ENCODE data around the gene USO1.

USO1 gene

GRCh38 chr4:75724066-75724866, at the start of gene USO1:
USO1 (plus strand) TSS chr4:75724577; CDS start chr4:75724820, 243 bp downstream.
- peak; percentile 96 for DNase-seq (ENCODE audit: low read depth)
- H3K4me3 ChIP-seq (ENCODE audit: low read length) = peak within 1 kb of the TSS; percentile 96
- TF ChIP-seq, protein P1, sequence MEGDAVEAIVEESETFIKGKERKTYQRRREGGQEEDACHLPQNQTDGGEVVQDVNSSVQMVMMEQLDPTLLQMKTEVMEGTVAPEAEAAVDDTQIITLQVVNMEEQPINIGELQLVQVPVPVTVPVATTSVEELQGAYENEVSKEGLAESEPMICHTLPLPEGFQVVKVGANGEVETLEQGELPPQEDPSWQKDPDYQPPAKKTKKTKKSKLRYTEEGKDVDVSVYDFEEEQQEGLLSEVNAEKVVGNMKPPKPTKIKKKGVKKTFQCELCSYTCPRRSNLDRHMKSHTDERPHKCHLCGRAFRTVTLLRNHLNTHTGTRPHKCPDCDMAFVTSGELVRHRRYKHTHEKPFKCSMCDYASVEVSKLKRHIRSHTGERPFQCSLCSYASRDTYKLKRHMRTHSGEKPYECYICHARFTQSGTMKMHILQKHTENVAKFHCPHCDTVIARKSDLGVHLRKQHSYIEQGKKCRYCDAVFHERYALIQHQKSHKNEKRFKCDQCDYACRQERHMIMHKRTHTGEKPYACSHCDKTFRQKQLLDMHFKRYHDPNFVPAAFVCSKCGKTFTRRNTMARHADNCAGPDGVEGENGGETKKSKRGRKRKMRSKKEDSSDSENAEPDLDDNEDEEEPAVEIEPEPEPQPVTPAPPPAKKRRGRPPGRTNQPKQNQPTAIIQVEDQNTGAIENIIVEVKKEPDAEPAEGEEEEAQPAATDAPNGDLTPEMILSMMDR (conservative IDR thresholded peaks at IDR 0.05; ENCODE audit: low read depth, low read length) = peak; percentile 93

DNA sequence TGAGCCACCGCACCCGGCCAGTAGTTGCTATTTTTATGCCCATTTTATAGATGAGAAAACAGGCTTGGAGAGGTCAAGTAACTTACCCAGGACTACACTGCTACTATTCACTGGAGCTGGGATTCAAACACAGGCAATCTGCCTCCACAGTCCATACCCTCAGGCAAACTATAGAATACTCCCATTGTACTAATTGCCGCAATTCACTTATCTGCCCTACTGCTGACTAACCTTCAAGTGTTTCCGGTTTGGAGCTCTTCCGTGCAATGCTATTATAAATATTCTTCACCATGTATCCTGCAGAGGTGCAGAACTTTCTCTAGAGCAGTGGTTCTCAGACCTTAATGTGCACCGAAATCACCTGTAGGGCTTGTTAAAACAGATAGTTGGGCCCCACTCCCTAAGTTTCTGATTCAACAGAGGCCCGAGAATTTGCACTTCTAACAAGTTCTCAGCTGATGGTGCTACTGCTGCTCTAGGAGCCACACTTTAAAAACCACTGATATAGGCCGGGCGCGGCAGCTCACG, 49.3 kb upstream of the USO1 start:
- no peak for DNase-seq (ENCODE audit: low read depth)
- no peak overlapping the region for H3K4me3 ChIP-seq (ENCODE audit: low read length)

DNA sequence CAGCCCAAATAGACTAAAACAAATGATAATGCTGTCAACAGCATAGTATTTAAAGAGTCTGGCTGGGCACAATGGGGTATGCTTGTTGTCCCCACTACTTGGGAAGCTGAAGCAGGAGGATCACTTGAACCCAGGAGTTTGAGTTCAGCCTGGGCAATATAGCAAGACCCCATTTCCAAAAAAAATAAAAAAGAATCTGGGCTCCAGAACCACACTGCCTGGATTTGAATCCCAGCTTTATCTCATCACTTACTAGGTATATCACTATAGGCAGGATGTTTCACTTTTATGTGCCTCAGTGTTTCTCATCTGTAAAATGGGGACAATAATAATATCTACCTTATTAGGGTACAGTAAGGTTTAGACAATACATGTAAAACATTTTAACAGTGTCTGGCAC, 45.9 kb upstream of the USO1 start:
- TF ChIP-seq, protein P1 (conservative IDR thresholded peaks at IDR 0.05; ENCODE audit: low read depth, low read length) = no peak
- no peak overlapping the region for H3K4me3 ChIP-seq (ENCODE audit: low read length)
- DNase-seq (ENCODE audit: low read depth) = no peak

More for the DNA sequence above, 49.3 kb upstream of the USO1 start:
- TF ChIP-seq, protein P1 (conservative IDR thresholded peaks at IDR 0.05; ENCODE audit: low read depth, low read length) = no peak

- TF ChIP-seq, protein P1 (conservative IDR thresholded peaks at IDR 0.05; ENCODE audit: low read depth, low read length) = no peak
- no peak for DNase-seq (ENCODE audit: low read depth)
- no peak overlapping the region for H3K4me3 ChIP-seq (ENCODE audit: low read length)
Measured at GRCh38 chr4:75678965-75679364, 45.4 kb upstream of the USO1 start.

- DNase-seq (ENCODE audit: low read depth) = no peak
- TF ChIP-seq, protein P1 (conservative IDR thresholded peaks at IDR 0.05; ENCODE audit: low read depth, low read length) = no peak
- no peak overlapping the region for H3K4me3 ChIP-seq (ENCODE audit: low read length)
Measured at GRCh38 chr4:75679876-75680575, 44.4 kb upstream of the USO1 start.

DNA sequence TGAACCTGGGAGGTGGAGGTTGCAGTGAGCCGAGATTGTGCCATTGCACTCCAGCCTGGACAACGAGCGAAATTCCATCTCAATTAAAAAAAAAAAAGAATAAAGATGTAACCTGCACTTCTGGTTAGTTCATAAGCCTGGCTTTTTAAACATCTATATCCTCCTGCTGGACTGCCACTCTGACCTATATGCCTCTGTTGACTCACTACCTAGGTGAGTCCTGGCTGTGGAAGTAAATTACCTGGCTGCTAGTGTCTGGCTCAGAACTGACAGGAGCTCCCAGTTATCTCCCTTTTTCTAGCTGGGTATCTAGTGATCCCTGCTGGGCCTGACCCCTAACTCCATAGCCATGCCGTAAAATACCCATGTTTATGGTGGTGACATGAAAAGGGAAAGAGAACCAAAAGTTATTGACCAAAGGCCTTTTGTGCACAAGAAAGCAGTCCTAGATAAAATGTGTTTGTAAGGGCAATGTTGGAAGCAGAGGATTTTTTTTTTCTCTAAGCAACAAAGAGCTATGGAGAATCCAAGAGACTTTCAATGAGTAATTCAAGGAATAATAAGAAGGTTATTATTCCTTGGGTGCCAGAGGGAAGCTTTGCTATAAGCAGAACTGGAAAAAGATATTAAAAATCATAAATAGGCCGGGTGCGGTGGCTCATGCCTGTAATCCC, 40.8 kb upstream of the USO1 start:
- DNase-seq (ENCODE audit: low read depth) = no peak
- TF ChIP-seq, protein P1 (conservative IDR thresholded peaks at IDR 0.05; ENCODE audit: low read depth, low read length) = no peak
- no peak overlapping the region for H3K4me3 ChIP-seq (ENCODE audit: low read length)
